ENCODE measurements around the gene VLDLR. TPM values are rescaled to one million over a fixed set of nuclear protein-coding genes. Genes with fewer than 3 reads are reported as not detected.

VLDLR gene
- total RNA-seq, 4 donors from 2014 or later, result 1.6 to 9.6 (median 3.2) TPM

- no peak for TF ChIP-seq POLR2A (IDR thresholded peaks at IDR 0.05)
- TF ChIP-seq, protein P1, sequence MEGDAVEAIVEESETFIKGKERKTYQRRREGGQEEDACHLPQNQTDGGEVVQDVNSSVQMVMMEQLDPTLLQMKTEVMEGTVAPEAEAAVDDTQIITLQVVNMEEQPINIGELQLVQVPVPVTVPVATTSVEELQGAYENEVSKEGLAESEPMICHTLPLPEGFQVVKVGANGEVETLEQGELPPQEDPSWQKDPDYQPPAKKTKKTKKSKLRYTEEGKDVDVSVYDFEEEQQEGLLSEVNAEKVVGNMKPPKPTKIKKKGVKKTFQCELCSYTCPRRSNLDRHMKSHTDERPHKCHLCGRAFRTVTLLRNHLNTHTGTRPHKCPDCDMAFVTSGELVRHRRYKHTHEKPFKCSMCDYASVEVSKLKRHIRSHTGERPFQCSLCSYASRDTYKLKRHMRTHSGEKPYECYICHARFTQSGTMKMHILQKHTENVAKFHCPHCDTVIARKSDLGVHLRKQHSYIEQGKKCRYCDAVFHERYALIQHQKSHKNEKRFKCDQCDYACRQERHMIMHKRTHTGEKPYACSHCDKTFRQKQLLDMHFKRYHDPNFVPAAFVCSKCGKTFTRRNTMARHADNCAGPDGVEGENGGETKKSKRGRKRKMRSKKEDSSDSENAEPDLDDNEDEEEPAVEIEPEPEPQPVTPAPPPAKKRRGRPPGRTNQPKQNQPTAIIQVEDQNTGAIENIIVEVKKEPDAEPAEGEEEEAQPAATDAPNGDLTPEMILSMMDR (IDR thresholded peaks at IDR 0.05), result no peak
- 91 to 94% methylated on average over 4 of the region's 4 CpGs for WGBS, 2 donors
- DNase-seq (ENCODE audit: low spot score in 2 of 2), result no peak
- H3K4me3 ChIP-seq (ENCODE audit: low read depth, poor library complexity, severe bottlenecking), result no peak overlapping the region
- intact Hi-C loops (cut with DNase I; ENCODE audit: low total_unique reads), result no loop called here
Measured at GRCh38 chr9:2666569-2666968, 45.0 kb downstream of the VLDLR start.

GRCh38 chr9:2673161-2673560 is 51.6 kb downstream of the VLDLR start:
- no peak for DNase-seq (ENCODE audit: low spot score in 2 of 2)
- WGBS, 2 donors, result 90 to 96% methylated on average over 3 of the region's 3 CpGs
- TF ChIP-seq, protein P1 (IDR thresholded peaks at IDR 0.05), result no peak
- no peak for TF ChIP-seq POLR2A (IDR thresholded peaks at IDR 0.05)
- H3K4me3 ChIP-seq (ENCODE audit: low read depth, poor library complexity, severe bottlenecking), result no peak overlapping the region
- intact Hi-C loops (cut with DNase I; ENCODE audit: low total_unique reads), result no loop called here

GRCh38 chr9:2674141-2674824 is 52.7 kb downstream of the VLDLR start:
- no peak for TF ChIP-seq POLR2A (IDR thresholded peaks at IDR 0.05)
- TF ChIP-seq, protein P1 (IDR thresholded peaks at IDR 0.05), result no peak

DNA sequence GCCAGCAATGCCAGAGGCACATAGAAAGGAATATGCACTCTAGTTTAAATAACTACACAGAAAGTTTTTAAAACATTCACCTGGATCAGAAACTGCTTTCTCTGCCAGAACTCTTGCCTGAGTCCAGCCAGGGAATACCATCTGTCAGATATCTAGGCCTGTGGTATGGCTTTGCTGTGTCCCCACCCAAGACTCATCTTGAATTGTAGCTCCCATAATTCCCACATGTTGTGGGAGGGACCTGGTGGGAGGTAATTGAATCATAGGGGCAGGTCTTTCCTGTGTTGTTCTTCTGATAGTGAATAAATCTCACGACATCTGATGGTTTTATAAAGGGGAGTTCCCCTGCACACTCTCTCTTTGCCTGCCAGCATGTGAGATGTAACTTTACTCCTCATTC is 54.2 kb downstream of the VLDLR start:
- H3K4me3 ChIP-seq (ENCODE audit: low read depth, poor library complexity, severe bottlenecking), result no peak overlapping the region
- no peak for DNase-seq (ENCODE audit: low spot score in 2 of 2)
- TF ChIP-seq POLR2A (IDR thresholded peaks at IDR 0.05), result no peak
- TF ChIP-seq, protein P1 (IDR thresholded peaks at IDR 0.05), result no peak
- 40 to 42% methylated on average over 1 of the region's 1 CpG for WGBS, 2 donors
- intact Hi-C loops (cut with DNase I; ENCODE audit: low total_unique reads), result no loop called here

More at GRCh38 chr9:2674141-2674824, 52.7 kb downstream of the VLDLR start:
- WGBS, 2 donors, result 68 to 79% methylated on average over 9 of the region's 9 CpGs
- intact Hi-C loops (cut with DNase I; ENCODE audit: low total_unique reads), result no loop called here
- DNase-seq (ENCODE audit: low spot score in 2 of 2), result no peak
- no peak overlapping the region for H3K4me3 ChIP-seq (ENCODE audit: low read depth, poor library complexity, severe bottlenecking)

DNA sequence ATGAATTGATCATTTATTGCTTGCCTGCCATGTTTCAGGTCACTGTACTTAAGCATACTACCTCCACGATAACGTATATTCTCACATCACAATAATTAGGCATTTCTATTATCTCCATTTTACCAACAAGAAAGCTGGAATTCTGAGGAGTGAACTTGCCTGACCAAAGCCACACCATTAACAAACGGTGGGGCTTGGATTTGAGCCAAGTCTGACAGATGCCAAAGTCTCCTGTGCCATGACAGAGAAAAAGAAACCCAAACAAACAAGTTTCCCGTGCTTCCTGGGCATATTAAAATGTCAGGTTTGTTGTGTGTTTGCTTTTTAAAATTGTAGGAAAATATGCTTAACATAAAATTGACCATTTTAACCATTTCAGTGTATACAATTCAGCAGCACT is 54.9 kb downstream of the VLDLR start:
- no peak for TF ChIP-seq POLR2A (IDR thresholded peaks at IDR 0.05)
- TF ChIP-seq, protein P1 (IDR thresholded peaks at IDR 0.05), result no peak
- intact Hi-C loops (cut with DNase I; ENCODE audit: low total_unique reads), result no loop called here
- no peak overlapping the region for H3K4me3 ChIP-seq (ENCODE audit: low read depth, poor library complexity, severe bottlenecking)
- 65 to 69% methylated on average over 4 of the region's 4 CpGs for WGBS, 2 donors
- DNase-seq (ENCODE audit: low spot score in 2 of 2), result no peak

Measured in lower leg skin (tissue), 4 donors.